ENCODE results near the gene TUG1.

DNA sequence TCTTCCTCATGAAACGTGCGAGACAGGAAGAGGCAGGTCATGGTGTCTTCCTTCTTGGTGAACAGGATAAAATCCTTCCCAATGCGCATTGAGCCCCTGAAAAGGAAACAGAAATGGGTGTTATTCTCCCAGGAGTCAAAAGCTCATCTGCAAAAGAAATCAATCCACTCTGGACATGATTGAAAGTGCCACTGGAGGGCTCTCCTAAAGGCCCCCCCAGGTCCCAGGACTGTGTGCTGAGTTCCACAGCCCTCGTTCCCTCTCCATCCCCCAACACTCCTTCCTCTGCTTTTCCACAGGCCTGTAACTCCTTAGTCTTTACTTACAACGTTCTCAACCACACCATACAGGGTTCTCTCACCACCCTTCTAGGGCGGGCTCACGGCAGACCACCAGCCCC is 22.7 kb upstream of the TUG1 start:
- TF ChIP-seq EP300 (IDR thresholded peaks at IDR 0.05; ENCODE audit: borderline replicate concordance in 1 of 2, control insufficient read depth in 1 of 2, low read depth in 2 of 2, low read length in 2 of 2) (no peak), GATAD2B (conservative IDR thresholded peaks at IDR 0.05; ENCODE audit: low read depth) (no peak), CREB1 (IDR thresholded peaks at IDR 0.05; ENCODE audit: low read depth) (no peak), NFYB (IDR thresholded peaks at IDR 0.05; ENCODE audit: insufficient read depth, low read depth, low read length) (no peak), TARDBP (IDR thresholded peaks at IDR 0.05; ENCODE audit: borderline replicate concordance) (no peak)
- TF ChIP-seq, protein P1, sequence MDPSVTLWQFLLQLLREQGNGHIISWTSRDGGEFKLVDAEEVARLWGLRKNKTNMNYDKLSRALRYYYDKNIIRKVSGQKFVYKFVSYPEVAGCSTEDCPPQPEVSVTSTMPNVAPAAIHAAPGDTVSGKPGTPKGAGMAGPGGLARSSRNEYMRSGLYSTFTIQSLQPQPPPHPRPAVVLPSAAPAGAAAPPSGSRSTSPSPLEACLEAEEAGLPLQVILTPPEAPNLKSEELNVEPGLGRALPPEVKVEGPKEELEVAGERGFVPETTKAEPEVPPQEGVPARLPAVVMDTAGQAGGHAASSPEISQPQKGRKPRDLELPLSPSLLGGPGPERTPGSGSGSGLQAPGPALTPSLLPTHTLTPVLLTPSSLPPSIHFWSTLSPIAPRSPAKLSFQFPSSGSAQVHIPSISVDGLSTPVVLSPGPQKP (IDR thresholded peaks at IDR 0.05; ENCODE audit: low read depth, low read length): no peak
- TF ChIP-seq, protein P2, sequence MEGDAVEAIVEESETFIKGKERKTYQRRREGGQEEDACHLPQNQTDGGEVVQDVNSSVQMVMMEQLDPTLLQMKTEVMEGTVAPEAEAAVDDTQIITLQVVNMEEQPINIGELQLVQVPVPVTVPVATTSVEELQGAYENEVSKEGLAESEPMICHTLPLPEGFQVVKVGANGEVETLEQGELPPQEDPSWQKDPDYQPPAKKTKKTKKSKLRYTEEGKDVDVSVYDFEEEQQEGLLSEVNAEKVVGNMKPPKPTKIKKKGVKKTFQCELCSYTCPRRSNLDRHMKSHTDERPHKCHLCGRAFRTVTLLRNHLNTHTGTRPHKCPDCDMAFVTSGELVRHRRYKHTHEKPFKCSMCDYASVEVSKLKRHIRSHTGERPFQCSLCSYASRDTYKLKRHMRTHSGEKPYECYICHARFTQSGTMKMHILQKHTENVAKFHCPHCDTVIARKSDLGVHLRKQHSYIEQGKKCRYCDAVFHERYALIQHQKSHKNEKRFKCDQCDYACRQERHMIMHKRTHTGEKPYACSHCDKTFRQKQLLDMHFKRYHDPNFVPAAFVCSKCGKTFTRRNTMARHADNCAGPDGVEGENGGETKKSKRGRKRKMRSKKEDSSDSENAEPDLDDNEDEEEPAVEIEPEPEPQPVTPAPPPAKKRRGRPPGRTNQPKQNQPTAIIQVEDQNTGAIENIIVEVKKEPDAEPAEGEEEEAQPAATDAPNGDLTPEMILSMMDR (IDR thresholded peaks at IDR 0.05 in 2 of 3, conservative IDR thresholded peaks at IDR 0.05 in 1 of 3; ENCODE audit: control insufficient read depth in 2 of 3, extremely low read depth in 1 of 3, insufficient read depth in 1 of 3, low read depth in 3 of 3, low read length in 3 of 3): no peak
- TF ChIP-seq, protein P3, sequence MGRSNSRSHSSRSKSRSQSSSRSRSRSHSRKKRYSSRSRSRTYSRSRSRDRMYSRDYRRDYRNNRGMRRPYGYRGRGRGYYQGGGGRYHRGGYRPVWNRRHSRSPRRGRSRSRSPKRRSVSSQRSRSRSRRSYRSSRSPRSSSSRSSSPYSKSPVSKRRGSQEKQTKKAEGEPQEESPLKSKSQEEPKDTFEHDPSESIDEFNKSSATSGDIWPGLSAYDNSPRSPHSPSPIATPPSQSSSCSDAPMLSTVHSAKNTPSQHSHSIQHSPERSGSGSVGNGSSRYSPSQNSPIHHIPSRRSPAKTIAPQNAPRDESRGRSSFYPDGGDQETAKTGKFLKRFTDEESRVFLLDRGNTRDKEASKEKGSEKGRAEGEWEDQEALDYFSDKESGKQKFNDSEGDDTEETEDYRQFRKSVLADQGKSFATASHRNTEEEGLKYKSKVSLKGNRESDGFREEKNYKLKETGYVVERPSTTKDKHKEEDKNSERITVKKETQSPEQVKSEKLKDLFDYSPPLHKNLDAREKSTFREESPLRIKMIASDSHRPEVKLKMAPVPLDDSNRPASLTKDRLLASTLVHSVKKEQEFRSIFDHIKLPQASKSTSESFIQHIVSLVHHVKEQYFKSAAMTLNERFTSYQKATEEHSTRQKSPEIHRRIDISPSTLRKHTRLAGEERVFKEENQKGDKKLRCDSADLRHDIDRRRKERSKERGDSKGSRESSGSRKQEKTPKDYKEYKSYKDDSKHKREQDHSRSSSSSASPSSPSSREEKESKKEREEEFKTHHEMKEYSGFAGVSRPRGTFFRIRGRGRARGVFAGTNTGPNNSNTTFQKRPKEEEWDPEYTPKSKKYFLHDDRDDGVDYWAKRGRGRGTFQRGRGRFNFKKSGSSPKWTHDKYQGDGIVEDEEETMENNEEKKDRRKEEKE (IDR thresholded peaks at IDR 0.05): no peak
- TF ChIP-seq, protein P4, sequence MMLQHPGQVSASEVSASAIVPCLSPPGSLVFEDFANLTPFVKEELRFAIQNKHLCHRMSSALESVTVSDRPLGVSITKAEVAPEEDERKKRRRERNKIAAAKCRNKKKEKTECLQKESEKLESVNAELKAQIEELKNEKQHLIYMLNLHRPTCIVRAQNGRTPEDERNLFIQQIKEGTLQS (IDR thresholded peaks at IDR 0.05; ENCODE audit: borderline replicate concordance, extremely low read depth, low read depth, low read length): no peak
